T-helper 2 cell treated with Interferon-gamma antibody and Interleukin-4, amounts not matched to agents 100 ng/mL and 5 ng/mL, for 36 hours (primary cell): ENCODE measurements around the gene RALGDS. TPM values are rescaled to one million over a fixed set of nuclear protein-coding genes. Genes with fewer than 3 reads are reported as not detected.
"Not testable (repeated sequence)": the region's sequence is repeated elsewhere in the genome, so short reads cannot be mapped to it uniquely, and the experiment has no call there.

Experiments
- intact Hi-C: fragments of 100-400 bp; cut with micrococcal nuclease; formaldehyde crosslinking; loops from one replicate; pipeline ENCODE4 v1.15.1; 2023
- total RNA-seq: library from RNA; stranded (reverse); gene quantifications from 2 replicates; pipeline ENCODE4 v1.2.3, GENCODE V29; 2022

RALGDS gene
- total RNA-seq, 1 donor from 2014 or later, result 65.7 TPM

- intact Hi-C loops, result not testable (repeated sequence)
Observed at GRCh38 chr9:133094351-133094750, 26.7 kb downstream of the RALGDS start.

GRCh38 chr9:133090752-133091385, 30.2 kb downstream of the RALGDS start:
- intact Hi-C loops, result no loop called here

- intact Hi-C loops, result no loop called here
Observed at GRCh38 chr9:133090187-133090586, 30.9 kb downstream of the RALGDS start.

GRCh38 chr9:133089271-133089671, 31.8 kb downstream of the RALGDS start:
- intact Hi-C loops, result no loop called here

GRCh38 chr9:133088756-133089155, 32.3 kb downstream of the RALGDS start:
- intact Hi-C loops, result no loop called here

- intact Hi-C loops, result no loop called here
Observed at GRCh38 chr9:133088146-133088750, 32.8 kb downstream of the RALGDS start.

GRCh38 chr9:133087429-133088145, 33.5 kb downstream of the RALGDS start:
- intact Hi-C loops, result no loop called here

GRCh38 chr9:133086894-133087293, 34.1 kb downstream of the RALGDS start:
- intact Hi-C loops, result no loop called here

GRCh38 chr9:133086212-133086860, 34.7 kb downstream of the RALGDS start:
- intact Hi-C loops, result not testable (repeated sequence)

- intact Hi-C loops, result not testable (repeated sequence)
Observed at GRCh38 chr9:133083688-133084087, 37.4 kb downstream of the RALGDS start.

- intact Hi-C loops, result not testable (repeated sequence)
Observed at GRCh38 chr9:133081957-133082644, 38.9 kb downstream of the RALGDS start.

- intact Hi-C loops, result not testable (repeated sequence)
Observed at GRCh38 chr9:133080786-133081779, 40.0 kb downstream of the RALGDS start.

GRCh38 chr9:133080161-133080560, 40.9 kb downstream of the RALGDS start:
- intact Hi-C loops, result no loop called here

- intact Hi-C loops, result no loop called here
Observed at GRCh38 chr9:133078486-133078885, 42.6 kb downstream of the RALGDS start.

- intact Hi-C loops, result no loop called here
Observed at GRCh38 chr9:133076691-133077090, 44.3 kb downstream of the RALGDS start.

- intact Hi-C loops, result no loop called here
Observed at GRCh38 chr9:133075925-133076630, 45.0 kb downstream of the RALGDS start.

- intact Hi-C loops, result no loop called here
Observed at GRCh38 chr9:133074111-133074651, 46.9 kb downstream of the RALGDS start.

GRCh38 chr9:133073086-133074014, 47.7 kb downstream of the RALGDS start:
- intact Hi-C loops, result no loop called here
